Vagina (tissue), 2 donors: ENCODE measurements around the gene PRKAA2.

Source experiments
- CTCF ChIP-seq, 3 experiments: fragments of 450-650 bp in 2 of 3; fragments of 200-600 bp in 1 of 3; sonication (generic) in 1 of 3; IDR thresholded peaks; one replicate each; pipeline ENCODE4 v1.5.1; 2017 to 2019; ENCODE audit warnings: antibody characterized with exemption in 3 of 3, mild to moderate bottlenecking in 2 of 3, moderate library complexity in 2 of 3
- POLR2A ChIP-seq, 2 donors: fragments of 450-650 bp; IDR thresholded peaks; one replicate each; pipeline ENCODE4 v1.6.1; 2017; ENCODE audit warnings: antibody characterized with exemption in 2 of 2, mild to moderate bottlenecking in 2 of 2, moderate library complexity in 2 of 2
- POLR2AphosphoS5 ChIP-seq, 2 donors: sonication (generic); formaldehyde crosslinking; IDR thresholded peaks; one replicate each; pipeline ENCODE4 v1.9.0; 2017; ENCODE audit warnings: antibody characterized with exemption in 2 of 2, mild to moderate bottlenecking in 2 of 2, low read depth in 1 of 2; ENCODE audit not compliant: insufficient read depth in 1 of 2

DNA sequence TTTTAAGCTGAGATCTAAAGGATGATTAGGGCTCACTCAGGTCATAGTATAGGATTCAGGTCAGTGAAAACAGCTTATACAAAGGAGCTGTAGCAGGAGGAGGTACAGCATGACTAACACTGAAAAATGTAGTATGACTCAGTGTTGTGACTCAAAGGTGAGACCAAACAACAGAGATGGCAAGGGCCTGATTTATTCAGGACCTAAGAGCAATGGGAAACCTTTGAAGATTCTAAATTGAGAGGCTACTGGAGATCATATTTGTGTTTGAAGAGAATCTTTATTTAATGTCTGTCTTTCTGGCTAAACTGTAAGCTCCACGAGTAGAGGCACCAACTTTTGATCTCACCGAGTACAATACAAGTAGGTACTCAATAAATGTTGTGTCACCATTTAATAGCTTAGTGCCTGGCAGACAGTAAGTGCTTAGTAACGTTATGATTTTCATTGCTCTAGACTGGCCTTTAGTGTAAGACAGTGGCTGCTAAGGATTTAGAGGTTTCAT, 43.5 kb downstream of the PRKAA2 start:
- no peak for TF ChIP-seq CTCF (IDR thresholded peaks at IDR 0.05)
- TF ChIP-seq POLR2A (IDR thresholded peaks at IDR 0.05) = no peak
- TF ChIP-seq POLR2AphosphoS5 (IDR thresholded peaks at IDR 0.05; ENCODE audit: insufficient read depth in 1 of 2, low read depth in 1 of 2) = peak in 1 of 2 donors; percentile 51
